COLO829 (cell line): ENCODE data around the gene CYBRD1.

Experiments
- DNase-seq: peaks from one replicate; pipeline ENCODE4 v3.0.0; 2012; ENCODE audit warnings: low spot score

CYBRD1 gene

GRCh38 chr2:171602352-171602751, 80.1 kb downstream of the CYBRD1 start:
- no peak for DNase-seq
